NCI-H748 treated with DMSO at 0.1 percent for 48 hours (cell line): ENCODE results near the gene MCAM.
A peak's percentile ranks its signal among the peaks of the same experiment; 100 is the strongest.

Experiments used
- DNase-seq: peaks from one replicate; lab custom pipeline; 2025; lab: John Stamatoyannopoulos, UW

The MCAM gene

GRCh38 chr11:119330237-119330636 lies 13.3 kb upstream of the MCAM start:
- no peak for DNase-seq

- DNase-seq = no peak
Measured at GRCh38 chr11:119329320-119329719, 12.4 kb upstream of the MCAM start.

GRCh38 chr11:119324189-119324588 lies 7.3 kb upstream of the MCAM start:
- DNase-seq = no peak

DNA sequence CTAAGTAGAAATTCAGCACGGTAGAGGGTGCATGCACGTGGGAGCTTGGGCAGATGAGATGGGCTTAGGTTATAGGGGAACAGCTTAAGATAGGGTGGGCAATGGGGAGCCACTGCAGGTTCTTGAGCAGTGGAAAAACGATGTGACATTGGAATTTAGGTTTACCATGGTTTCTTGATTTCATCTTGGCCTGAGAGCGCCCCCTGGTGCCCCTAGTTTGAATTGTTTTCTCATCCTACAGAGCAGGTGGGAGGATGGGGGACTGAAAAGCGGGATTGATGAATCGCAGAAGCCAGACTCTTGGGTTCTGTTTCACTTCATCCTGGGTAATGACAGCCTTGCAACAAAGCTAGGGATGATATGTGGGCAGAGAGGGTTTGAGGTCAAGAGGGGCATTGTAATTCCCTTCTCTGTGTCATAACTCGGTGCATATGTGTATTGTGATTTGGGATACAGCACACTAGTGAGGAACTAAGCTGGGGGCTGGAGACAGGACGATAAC lies 6.7 kb upstream of the MCAM start:
- peak; percentile 54 for DNase-seq

GRCh38 chr11:119322921-119323531 lies 6.1 kb upstream of the MCAM start:
- no peak for DNase-seq

DNA sequence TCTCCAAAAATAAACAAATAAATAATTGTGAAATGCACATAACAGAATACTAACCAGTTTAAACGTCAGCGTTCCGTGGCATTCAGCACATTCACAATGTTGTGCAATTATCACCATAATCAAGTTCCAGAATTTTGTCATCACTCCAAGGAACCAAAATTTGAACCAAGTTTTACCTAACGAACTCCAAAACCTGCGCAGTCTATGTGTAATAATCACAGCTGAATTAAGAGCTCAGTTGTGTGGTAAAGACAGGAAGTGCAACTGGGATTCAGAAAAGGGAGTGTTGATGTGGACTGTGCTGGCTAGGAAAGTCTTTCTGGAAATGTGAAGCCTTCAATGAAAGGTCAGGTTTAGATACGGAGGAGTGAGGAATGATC lies 5.4 kb upstream of the MCAM start:
- no peak for DNase-seq

DNA sequence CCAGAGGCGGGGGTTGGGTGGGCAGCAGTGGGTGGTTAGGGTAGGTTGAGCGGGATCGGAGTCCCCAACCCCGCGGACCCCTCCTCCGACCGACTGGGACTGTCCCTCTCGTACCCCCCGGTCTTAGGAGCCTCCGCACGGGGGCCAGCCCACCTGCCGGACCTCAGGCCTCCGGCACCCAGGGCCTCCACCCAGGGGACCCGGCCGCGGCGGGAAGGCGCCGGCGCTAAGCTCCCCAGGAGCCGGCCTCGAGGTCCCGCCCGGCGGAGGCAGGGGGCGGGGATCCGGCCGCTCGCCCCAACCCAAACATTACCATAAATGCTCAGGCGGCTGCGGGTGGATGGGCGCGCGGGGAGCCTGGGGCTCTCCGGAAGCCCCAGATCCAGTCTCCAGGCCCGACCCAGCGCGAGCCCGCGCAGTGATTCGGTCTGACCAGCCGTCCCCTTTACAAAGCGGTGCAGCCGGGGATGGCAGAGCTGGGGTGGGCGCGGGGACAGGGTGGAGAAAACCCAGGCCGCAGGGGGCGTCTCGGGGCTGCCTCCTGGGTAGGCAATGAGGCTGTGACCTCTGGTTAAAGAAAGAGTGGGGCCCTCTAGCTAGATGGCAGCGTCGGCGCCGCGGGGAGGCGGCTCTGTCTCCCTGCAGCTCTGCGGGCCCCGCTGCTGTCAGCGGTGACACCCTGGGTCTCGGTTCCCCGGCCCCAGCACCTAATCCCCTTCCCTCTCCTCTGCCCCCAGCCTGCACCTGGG lies 4.0 kb upstream of the MCAM start:
- DNase-seq = no peak

GRCh38 chr11:119320240-119320775 lies 3.4 kb upstream of the MCAM start:
- no peak for DNase-seq

DNA sequence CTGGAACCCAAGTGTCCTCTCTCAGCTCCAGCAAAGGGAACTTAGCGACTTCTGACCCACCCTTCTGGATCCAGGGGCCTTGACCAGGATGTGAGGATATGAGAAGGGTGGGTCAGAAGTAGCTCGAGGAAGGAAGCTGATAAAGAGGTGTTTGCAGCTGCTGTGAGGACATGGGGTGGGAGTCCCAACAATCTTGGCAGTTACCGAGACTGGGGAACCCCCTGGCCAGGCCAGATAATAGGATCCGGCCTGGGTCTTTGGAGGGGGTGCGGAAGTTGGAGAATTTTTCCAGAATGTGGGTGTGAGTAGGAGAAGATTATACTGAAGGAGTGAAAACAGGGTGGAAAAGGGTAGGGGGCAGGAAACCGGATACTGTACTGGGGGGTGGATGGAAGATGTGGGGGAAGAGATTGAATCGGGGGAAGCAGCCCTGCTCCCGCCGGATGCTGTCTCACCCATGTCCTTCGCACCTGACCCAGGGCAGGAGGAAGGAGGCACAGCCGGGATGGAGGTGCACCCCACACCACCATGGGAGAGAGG lies 2.8 kb upstream of the MCAM start:
- no peak for DNase-seq

DNA sequence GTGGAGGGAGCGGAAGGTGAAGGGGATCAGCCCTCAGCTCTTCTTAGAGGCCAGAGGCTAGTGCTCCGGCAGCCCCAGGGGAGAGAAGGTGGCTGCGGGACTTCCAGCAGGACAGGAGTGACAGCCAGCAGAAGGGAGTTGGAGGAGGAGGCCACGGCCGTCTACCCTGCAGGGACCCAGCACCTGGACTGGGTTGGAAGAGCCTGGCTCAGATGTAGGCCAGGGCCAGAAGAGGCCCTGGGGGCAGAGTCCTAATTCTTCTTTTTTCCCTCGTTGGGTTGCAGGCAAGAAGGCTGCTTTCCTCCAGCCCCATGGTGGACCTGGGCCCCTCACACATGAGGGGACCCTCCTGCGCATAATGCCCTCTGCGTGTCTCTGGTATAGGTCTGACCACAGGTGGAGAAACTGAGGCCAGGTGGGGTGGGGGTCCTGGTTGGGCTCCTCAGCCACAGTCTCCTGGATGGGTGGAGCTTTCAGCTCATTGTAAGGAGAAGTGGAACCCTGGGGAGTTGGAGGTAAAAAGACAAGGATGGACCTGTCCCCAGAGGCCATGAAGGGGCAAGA lies 2.3 kb upstream of the MCAM start:
- DNase-seq = no peak

DNA sequence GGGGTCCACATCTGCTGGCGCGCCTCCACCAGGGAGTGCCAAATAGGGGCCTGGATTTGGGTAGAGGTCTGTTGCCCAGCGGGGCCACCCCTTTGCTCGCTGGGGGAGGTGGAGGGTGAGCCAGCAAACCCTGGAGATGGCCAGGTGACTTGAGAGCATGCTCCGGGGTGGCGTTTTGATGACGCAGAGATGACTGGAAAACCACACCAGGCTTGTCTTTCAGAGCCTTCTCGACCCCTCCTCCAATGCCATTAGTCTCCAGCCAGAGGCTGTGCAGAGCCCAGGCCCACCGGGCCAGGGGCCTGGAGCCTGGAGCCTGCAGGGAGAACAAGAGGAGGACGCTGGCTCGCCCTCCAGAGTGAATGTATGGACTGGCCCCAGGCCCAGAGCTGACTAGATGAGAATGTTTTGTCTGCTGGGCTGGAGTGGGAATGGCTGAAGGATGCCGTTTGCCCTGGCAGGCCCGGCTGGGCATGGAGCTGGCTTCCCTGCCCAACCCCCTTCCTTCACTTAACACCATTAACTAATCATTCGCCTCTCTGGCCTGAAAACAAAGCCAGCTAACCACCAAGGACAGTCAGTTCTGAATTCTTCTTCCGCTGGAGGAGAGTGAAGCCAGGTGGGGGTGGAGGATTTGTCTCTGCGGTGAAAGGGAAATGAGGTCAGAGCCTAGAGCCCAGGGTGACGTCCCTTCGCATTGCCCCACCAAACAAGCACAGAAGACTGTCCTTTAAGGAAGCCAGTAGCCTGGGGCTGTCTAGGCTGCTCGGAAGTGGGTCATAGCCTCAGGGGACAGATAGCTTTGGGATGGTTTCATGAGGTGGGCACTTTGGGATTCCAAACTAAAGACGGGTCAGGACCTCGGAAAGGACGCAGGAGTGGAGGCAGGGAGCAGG lies 1.6 kb upstream of the MCAM start:
- DNase-seq = no peak

- DNase-seq = no peak
Measured at GRCh38 chr11:119317592-119318239, 786 bp upstream of the MCAM start.

GRCh38 chr11:119316016-119316728 lies 758 bp downstream of the MCAM start:
- no peak for DNase-seq

- DNase-seq = no peak
Measured at GRCh38 chr11:119315131-119316015, 1.6 kb downstream of the MCAM start.

DNA sequence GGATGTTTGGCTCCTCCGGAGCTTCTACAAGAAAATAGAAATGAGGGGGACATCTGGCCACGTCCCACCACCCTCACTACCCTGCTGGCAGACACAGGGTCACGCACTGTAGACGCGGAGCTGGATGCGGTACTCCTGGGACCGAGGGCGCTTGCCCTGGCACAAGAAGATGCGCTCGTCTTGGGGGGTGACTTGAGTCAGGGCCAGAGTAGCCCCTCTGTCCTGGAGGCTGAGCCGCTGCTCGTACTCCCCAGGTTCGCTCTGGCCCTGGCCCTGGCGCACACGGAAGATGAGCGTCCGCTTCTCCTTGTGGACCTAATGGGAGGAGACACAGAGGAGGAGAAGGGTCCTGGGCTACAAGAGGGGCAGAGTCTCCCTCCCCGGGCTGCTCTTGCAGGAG lies 2.2 kb downstream of the MCAM start:
- DNase-seq = no peak

DNA sequence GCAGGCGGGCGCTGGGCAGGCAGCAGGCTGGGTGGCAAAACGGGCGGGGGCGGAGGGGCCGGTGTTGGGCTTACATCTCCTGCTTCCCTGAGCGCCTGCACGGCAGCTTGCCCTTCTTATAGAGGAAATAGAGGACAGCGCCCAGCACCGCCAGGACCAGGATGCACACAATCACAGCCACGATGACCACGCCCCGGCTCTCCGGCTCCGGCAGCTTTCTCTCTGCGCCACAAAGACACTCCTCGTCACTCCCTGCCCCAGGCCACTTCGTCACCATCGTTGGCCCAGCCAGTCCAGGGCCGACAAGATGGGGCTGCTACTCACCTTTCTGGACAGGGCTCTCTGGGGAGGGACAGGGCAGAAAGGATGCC lies 6.3 kb downstream of the MCAM start:
- DNase-seq = no peak

- DNase-seq = no peak
Measured at GRCh38 chr11:119309953-119310681, 6.8 kb downstream of the MCAM start.

DNA sequence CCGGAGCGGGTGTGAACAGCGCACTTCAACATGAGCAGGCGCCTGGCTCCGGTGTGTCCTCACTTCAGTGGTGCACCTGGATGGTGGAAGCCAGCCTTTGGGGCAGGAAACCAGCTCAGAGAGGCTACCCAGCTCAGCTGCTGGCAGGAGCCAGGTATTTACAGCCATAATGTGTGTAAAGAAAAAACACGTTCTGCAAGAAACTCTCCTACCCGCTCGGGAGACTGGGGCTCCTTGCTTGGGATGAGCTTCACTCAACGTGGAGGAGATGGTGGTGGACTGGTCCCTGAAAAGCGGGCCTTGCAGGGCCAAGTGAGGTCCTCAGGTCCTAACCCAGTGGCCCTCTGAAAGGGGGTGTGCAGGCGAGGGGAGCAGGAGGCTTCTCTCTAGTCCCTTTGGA lies 7.5 kb downstream of the MCAM start:
- DNase-seq = no peak

DNA sequence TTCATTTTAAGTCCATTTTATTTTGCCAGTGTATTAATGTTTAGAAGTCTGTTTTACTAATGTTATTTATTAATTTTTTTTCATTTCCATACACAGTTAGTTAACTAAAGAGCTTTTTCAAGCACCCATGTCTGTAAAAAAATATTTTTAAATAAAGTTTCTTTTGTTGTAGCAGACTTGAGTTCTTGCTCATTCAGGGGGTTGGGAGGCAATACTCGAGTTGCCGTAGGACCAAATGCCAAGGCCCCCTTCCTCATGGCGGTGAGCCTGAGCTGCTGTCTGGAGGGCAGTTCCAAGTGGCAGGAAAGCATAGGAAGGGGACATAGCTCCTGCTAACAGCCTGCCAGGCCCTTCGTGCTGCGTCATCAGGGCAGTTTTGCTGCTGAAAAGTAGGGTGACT lies 9.0 kb downstream of the MCAM start:
- no peak for DNase-seq
